OCI-LY3 (cell line): ENCODE measurements around the gene MYL2.
A peak's percentile ranks its signal among the peaks of the same experiment; 100 is the strongest.

Source experiments
- H2AFZ ChIP-seq: fragments of 200-600, 300-600 bp; shearing (Covaris generic); 2 replicates; pipeline ENCODE4 v1.6.0; 2014; ENCODE audit warnings: antibody characterized with exemption, low read depth, low read length
- H3K27ac ChIP-seq: fragments of 200-600, 300-600 bp; sonication (generic); 2 replicates; pipeline ENCODE4 v1.5.1; 2014; ENCODE audit warnings: mild to moderate bottlenecking, low read length, moderate library complexity, mixed read lengths
- H3K27me3 ChIP-seq: fragments of 200-600, 300-600 bp; sonication (generic); 2 replicates; pipeline ENCODE4 v1.6.1; 2014; ENCODE audit warnings: low read depth, low read length, mixed read lengths
- H3K36me3 ChIP-seq: fragments of 200-600, 300-600 bp; sonication (generic); replicated peaks from 2 replicates; pipeline ENCODE3; 2014; ENCODE audit warnings: low read depth, low read length, mixed read lengths
- H3K4me1 ChIP-seq: fragments of 300-600, 200-600 bp; sonication (generic); 2 replicates; pipeline ENCODE4 v1.6.1; 2014; ENCODE audit warnings: low read length, mixed read lengths
- H3K4me2 ChIP-seq: fragments of 200-600, 300-600 bp; sonication (generic); 2 replicates; pipeline ENCODE4 v1.6.1; 2014; ENCODE audit warnings: low read length, mixed read lengths
- H3K4me3 ChIP-seq: fragments of 300-600, 200-600 bp; sonication (generic); 2 replicates; pipeline ENCODE4 v1.5.1; 2014; ENCODE audit warnings: antibody characterized with exemption, mild to moderate bottlenecking, low read length, moderate library complexity
- H3K79me2 ChIP-seq: fragments of 300-600, 200-600 bp; shearing (Covaris generic); 2 replicates; pipeline ENCODE4 v1.6.1; 2014; ENCODE audit warnings: mild to moderate bottlenecking, low read length, mixed read lengths
- H3K9ac ChIP-seq: fragments of 300-600, 200-600 bp; shearing (Covaris generic); 2 replicates; pipeline ENCODE4 v1.6.0; 2014; ENCODE audit warnings: mild to moderate bottlenecking, low read length, moderate library complexity
- H3K9me3 ChIP-seq: fragments of 200-600, 300-600 bp; shearing (Covaris generic); 2 replicates; pipeline ENCODE4 v1.6.1; 2014; ENCODE audit warnings: low read length, mixed read lengths; ENCODE audit not compliant: insufficient read depth
- H4K20me1 ChIP-seq: fragments of 200-600, 300-600 bp; sonication (generic); 2 replicates; pipeline ENCODE4 v1.6.1; 2016; ENCODE audit warnings: low read length, mixed read lengths; ENCODE audit not compliant: insufficient read depth
- CTCF ChIP-seq: fragments of 200-600, 300-600 bp; sonication (generic); IDR thresholded peaks from 2 replicates; pipeline ENCODE4 v1.5.1; 2014; ENCODE audit warnings: antibody characterized with exemption, low read length, low read depth
- EZH2phosphoT487 ChIP-seq: fragments of 200-600 bp; shearing (Covaris generic); IDR thresholded peaks from 2 replicates; pipeline ENCODE4 v1.6.1; 2018; ENCODE audit warnings: antibody characterized with exemption, mixed run types, low read depth

Gene MYL2

GRCh38 chr12:110933326-110933974 lies 13.1 kb upstream of the MYL2 start:
- no peak for TF ChIP-seq EZH2phosphoT487
- TF ChIP-seq CTCF, result no peak
- Histone ChIP-seq H3K79me2 (no peaks in the 10 kb centered on the region), H2AFZ (no peak overlapping the region), H3K27ac (no peak overlapping the region), H3K4me2 (no peak overlapping the region), H3K27me3 (no peaks in the 10 kb centered on the region; the same call in 1 of the 2 replicates), H3K9ac (no peak overlapping the region), H4K20me1 (no peaks in the 10 kb centered on the region), H3K4me3 (no peak overlapping the region), H3K9me3 (no peaks in the 10 kb centered on the region), H3K4me1 (peaks cover 13% of the 10 kb centered on the region), H3K36me3 (no peaks in the 10 kb centered on the region)

GRCh38 chr12:110932046-110932445 lies 11.7 kb upstream of the MYL2 start:
- Histone ChIP-seq H3K27ac (no peak overlapping the region), H3K4me1 (peaks cover 9% of the 10 kb centered on the region), H3K27me3 (no peaks in the 10 kb centered on the region; the same call in 1 of the 2 replicates), H3K36me3 (no peaks in the 10 kb centered on the region), H4K20me1 (no peaks in the 10 kb centered on the region), H3K9me3 (no peaks in the 10 kb centered on the region), H3K4me3 (no peak overlapping the region), H3K79me2 (no peaks in the 10 kb centered on the region), H3K4me2 (no peak overlapping the region), H3K9ac (no peak overlapping the region), H2AFZ (no peak overlapping the region)
- TF ChIP-seq CTCF, result peak; percentile 42
- TF ChIP-seq EZH2phosphoT487, result no peak

- Histone ChIP-seq H3K36me3 (no peaks in the 10 kb centered on the region), H3K27me3 (peaks cover 1% of the 10 kb centered on the region; the same call in 1 of the 2 replicates), H3K9ac (no peak overlapping the region), H3K4me2 (no peak overlapping the region), H3K79me2 (no peaks in the 10 kb centered on the region), H3K9me3 (no peaks in the 10 kb centered on the region), H4K20me1 (no peaks in the 10 kb centered on the region), H2AFZ (no peak overlapping the region), H3K27ac (no peak overlapping the region), H3K4me1 (peaks cover 2% of the 10 kb centered on the region), H3K4me3 (no peak overlapping the region)
- TF ChIP-seq EZH2phosphoT487, result no peak
- no peak for TF ChIP-seq CTCF
These were observed 10.9 kb upstream of the MYL2 start for GRCh38 chr12:110931315-110931728.

- Histone ChIP-seq H3K27me3 (0 out of 2 replicates have a peak, but pooled peaks cover 5% of the 10 kb centered on the region), H3K9ac (no peak overlapping the region), H3K27ac (no peak overlapping the region), H3K9me3 (no peaks in the 10 kb centered on the region), H3K36me3 (no peaks in the 10 kb centered on the region), H3K79me2 (no peaks in the 10 kb centered on the region), H3K4me2 (no peak overlapping the region), H2AFZ (no peak overlapping the region), H4K20me1 (no peaks in the 10 kb centered on the region), H3K4me3 (no peak overlapping the region), H3K4me1 (no peaks in the 10 kb centered on the region)
- TF ChIP-seq EZH2phosphoT487, result no peak
- TF ChIP-seq CTCF, result no peak
These were observed 10.3 kb upstream of the MYL2 start for GRCh38 chr12:110930348-110931314.
